Measurements from ENCODE around the gene HTR2C.

- TF ChIP-seq CTCF (IDR thresholded peaks at IDR 0.05) (no peak), MYC (IDR thresholded peaks at IDR 0.05; ENCODE audit: borderline replicate concordance, low read length) (no peak), MAZ (IDR thresholded peaks at IDR 0.05; ENCODE audit: borderline replicate concordance, low read depth, low read length) (no peak), CBX2 (IDR thresholded peaks at IDR 0.05; ENCODE audit: borderline replicate concordance, low read depth) (no peak), ELK1 (IDR thresholded peaks at IDR 0.05; ENCODE audit: low read depth, low read length) (no peak), FOXS1 (CRISPR knock-in tag; IDR thresholded peaks at IDR 0.05) (no peak), RAD21 (conservative IDR thresholded peaks at IDR 0.05 in 1 of 2, IDR thresholded peaks at IDR 0.05 in 1 of 2) (no peak), REST (IDR thresholded peaks at IDR 0.05) (no peak), POLR2A (IDR thresholded peaks at IDR 0.05; ENCODE audit: low read length) (no peak), E2F6 (IDR thresholded peaks at IDR 0.05; ENCODE audit: borderline replicate concordance, low read depth) (no peak), EP300 (IDR thresholded peaks at IDR 0.05) (no peak)
Measured at GRCh38 chrX:114924423-114924822, 340.5 kb downstream of the HTR2C start.

All from A549 (cell line).